GM18861 (cell line): ENCODE data around the gene RALY.

ENCODE experiments used
- ATAC-seq: cut with Tn5 transposase; IDR thresholded peaks from one replicate; pipeline ENCODE4 v1.9.1; 2021; ENCODE audit not compliant: unreplicated experiment

Gene RALY

DNA sequence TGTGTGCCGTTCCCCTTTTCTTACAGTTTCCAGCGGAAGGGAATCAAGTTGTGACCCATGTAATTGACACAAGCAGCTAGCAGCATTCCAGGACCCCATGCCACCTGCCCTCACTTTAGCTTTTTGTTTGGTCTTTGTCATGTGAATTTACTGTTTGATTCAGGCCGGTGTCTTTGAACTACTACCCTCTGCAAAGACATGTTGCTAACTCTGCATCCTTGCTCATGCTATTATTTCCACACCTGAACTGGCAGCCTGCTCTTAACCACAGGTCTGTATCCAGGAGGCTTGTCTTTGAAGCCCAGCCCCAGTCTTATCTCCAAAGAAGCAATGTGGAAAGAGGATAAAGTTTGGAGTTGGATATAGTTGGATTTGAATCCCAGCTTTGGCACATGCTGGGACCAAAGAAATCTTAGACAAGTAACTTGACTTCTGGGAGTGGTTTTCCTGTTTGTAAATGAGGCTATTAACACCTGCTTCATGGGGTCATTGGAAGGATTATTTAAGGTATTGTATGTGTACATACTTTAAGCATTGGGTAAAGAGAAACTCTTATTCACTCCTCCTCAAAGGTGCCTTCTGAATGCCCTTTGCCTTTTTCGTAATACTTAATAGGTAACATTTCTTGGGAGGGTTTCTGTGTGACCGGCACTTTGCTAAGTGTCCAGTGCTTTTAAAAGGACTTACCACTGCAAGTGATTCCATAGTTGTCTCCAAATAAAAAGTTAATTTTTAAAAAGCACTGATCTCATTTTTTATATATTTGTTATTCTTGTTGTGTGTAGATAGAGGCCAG lies 52.4 kb downstream of the RALY start:
- no peak for ATAC-seq

DNA sequence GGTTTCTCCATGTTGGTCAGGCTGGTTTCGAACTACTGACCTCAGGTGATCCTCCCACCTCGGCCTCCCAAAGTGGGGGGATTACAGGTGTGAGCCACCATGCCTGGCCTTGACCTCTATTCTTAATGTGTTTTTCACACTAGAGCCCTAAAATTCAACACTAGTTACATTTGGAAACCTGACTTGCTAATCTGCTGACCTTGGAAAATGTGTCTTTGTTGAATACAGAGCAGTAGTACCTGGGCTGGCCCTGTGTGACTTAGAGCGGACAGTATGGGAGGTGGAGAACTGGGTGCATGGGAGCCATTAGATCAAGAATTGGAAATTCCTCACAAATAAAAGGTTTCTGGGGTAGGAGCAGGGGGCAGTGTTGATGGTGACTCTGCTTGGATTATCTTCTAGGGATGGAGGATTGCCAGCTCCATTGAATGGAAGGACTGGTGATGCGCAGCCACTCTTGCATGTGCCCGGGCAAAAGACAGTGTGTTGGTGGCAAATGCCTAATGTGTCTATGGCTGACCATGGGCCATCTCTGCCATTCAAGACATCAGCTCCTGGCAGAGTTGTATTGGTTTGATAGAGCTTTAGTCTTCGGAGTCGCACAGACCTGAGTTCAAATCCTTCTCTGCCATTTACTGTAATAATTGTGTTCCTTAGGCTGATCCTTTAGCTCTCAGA lies 53.4 kb downstream of the RALY start:
- no peak for ATAC-seq

DNA sequence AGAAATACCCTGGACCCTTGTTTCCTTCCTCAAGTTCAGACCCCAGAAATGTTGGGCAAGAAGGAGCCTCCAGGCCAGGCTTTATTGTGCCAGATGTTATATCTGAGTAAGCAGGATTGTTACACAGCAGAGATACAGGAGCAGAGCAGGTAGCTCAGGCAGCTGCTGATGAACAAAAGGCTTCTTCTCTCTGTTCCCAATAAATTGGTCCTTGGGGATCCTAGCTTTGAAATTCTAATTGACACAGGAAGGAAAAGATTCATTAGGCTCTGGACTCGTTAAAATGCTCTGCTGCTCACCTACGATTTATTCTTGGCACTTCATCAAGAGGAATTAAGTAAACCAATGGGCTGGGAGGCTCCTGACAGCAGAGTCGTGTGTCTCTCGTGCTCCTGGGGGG lies 54.2 kb downstream of the RALY start:
- no peak for ATAC-seq

DNA sequence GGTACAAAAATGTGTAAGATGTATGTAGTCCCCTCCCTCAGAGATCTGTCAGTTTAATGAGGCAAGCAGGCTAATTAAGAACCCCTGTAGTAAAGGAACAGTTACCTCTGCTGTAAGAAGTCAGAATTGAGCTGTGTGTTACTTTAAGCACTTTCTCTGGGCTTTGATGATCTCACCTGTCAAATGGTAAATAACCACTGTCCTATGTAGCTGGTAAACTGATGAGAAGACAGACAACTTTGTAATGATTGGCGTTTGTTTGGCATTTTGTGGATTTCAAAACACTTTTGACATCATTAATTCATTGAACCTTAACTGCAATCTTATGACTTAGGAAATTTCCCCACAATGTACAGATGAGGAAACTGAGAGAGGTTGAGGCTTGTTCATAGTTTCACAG lies 55.7 kb downstream of the RALY start:
- ATAC-seq, result no peak

DNA sequence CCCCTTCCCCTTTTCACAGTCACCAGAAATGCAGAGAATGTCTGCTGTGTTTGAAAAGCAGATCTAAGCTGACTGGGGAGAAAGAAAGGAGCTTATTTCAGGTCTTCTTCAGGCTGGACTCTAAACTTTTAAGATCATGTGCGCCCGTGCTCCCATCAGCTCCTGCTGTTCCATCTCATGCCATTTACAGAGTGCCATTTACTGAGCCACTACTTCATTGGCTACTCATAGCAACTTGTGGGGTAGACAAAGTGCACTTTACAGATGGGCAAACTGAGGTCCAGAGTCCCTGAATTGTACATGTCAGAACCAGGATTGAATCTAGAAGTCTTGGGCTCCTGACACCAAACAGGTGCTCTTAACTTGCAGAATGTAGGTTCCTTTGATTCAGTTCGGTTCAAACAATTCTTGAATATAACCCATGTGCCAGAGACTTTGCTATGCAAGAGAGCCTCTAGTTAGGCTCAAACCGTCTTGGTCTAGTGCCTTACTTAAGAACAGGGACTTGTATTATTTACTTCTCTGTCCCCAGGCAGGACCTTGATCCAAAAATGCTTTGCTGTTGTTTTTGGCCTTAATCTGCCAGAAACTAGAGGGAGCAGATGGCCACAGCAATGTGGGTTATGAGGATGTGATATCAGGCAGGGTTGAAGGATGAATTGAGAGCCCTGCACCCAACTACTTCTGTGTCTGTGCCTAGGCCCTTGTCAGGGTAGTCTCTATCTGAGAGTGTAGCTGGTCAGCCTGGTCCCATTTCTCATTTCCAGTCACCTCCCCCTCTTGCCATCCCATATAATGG lies 56.4 kb downstream of the RALY start:
- ATAC-seq, result no peak

DNA sequence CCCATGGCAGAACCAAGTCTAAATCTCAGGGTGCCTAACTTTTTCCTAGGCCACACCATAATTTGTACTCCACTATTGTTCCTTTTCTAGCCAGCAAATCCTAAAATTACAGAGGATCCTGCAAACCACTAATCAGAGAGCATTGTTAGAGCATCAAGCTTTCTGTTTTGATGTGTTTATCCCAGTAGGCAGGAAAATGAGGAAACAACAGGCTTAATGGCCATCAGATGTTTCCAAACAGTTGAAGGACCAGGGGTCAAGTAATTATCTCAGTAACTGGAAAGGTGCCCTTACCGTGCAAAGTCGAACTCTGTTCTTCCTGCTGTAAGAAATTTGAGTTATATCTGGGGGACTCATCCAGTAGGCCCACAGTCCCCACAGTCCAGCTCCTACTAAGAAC lies 58.7 kb downstream of the RALY start:
- no peak for ATAC-seq

DNA sequence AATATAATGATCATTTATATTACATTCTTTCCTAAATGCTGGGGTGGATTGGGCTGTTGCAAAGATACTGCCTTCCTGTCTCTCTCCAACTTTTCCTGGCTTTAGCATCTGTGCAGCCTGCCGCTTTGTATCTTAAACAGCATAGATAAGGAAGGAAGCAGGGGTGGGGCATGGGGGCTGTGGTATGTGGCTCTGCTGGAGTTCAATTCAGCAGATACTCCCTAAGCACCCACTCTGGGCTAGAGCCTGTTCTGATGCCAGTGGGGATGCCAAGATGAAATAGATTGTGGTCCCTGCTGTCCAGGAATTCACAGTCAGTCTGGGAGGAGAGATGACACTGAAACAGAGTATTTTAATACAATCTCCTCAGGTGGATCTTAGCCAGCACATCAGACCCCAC lies 61.6 kb downstream of the RALY start:
- ATAC-seq, result no peak

DNA sequence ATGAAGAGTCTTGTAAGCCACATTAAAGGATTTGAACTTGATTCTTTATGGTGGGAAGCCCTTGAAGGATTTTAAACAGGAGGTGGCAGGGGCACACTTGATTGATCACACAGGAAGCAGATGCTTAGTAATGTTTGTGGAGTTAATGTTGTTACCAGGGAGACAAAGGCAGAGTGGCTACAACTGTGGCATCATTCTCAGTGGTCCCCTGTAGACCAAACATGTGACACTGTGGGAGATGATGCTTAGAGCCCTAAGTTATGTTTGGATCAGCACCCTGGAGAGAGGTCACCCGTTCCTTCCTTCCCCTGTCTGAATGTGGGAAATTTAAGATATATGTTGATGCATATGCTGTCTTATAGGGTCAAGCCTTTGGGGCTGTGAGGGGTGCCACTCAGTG lies 65.1 kb downstream of the RALY start:
- ATAC-seq, result no peak

DNA sequence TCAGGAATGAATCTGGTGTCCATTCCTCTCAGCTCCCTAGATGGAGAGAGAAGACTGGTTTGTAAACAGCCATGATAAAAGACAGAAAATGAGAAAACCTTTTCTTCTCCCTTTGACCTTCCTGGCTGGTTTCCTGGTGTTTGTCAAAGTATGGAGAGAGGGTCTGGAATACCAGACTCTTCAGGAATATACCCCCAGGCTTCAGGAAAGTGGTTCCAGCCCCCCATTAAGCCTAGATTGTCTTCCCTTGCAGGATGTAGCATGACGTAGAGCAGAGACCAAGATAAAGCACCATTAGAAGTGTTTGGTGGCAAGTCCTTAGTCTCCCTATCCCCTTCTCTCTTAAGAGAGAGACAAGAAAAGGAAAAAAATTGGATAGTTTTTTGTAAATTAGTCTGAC lies 67.3 kb downstream of the RALY start:
- ATAC-seq, result no peak

DNA sequence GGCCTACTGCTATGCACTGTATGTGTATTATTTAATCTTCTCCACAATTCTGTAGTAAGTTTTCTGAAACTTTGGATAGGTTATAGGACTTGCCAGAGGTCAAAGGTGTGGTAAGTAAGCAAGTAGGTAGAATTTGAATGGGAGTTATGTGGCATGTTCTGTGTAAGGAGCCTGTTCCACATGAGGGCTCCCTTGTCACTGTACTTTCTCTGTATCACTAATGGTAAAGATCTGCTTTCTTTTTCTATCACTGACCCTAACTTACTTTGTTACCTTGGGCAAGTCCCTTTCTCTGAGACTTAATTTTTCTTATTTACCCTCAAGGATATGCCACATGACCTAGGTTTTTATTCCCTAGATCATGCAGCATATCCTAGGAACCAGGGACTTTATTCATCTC lies 68.0 kb downstream of the RALY start:
- ATAC-seq, result no peak

DNA sequence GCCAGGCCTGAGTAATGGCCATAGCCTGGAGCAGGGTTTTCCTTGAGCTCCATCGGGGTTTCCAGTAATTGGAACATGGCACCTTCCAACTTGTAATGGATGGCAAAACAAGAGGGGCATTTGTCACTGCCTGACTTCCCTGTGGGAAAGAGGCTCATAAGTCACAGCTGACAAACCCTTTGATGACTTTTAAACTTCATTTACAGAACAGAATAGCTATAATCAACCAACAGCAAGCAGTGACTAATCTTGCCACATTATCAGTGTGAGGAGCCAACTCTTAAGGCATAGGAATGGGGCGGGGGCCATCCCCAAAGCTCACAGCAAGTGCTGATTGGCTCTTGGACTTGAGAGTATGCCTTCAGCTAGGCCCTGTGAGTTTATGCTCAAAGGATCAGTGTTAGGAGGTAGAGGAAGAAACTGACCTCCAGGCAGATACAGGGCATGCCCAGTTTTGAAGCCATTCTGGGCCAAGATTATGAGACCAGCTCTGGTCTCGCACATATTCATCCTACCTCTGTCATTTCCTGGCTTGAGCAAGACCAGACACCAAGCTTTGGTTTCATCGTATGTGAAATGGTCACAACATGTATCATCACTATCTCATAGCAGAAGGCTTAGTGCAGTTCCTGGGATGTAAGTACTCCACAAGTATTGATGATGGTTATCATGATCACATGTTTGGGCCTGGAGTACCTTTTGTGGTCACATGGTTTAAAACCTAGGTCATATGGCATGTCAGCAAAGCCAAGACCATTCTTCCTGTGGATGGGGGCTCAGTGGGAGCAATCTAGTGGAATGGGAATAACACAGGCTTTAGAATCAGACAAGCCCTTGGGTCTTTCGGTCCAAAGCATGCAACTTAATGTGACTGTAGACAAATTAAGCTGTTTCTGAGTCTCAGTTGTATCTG lies 69.1 kb downstream of the RALY start:
- ATAC-seq, result no peak

DNA sequence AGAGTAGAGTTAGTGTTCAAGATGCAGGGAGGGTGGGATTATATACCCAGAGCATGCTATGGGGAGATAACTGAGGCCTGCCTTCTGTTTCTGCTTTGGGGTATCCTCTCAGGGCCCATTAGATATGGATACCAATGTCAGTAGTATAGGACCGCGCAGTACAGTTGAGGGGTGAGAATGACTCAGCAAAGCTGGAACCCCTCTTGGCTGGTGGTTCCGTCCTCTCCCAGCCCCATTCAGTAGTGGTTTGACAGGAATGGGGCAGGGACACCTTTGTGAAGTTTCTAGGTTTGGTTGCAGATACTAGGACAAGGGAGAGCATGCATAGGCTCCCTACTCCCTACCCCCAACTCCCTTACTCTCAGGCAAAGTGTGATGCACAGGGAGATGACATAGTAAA lies 70.6 kb downstream of the RALY start:
- ATAC-seq, result no peak

DNA sequence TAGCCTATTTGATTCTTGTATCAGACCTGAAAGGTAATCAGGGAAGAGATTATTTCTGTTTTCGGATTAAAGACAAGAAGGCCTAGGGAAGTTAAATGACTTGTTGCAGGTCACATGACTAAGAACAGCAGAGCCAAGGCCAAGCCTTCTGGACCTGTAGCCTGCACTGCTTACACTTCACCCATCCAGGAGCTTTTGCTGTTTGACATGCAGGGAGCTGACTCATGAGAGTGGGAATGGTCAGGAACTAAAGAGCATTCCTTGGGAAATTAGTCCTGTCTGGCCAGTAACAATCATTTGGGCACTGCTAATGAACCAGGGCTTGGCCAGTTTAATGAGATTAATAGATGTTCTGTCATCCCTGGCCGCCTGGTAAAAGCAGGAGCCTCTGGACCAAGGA lies 71.5 kb downstream of the RALY start:
- ATAC-seq, result no peak

DNA sequence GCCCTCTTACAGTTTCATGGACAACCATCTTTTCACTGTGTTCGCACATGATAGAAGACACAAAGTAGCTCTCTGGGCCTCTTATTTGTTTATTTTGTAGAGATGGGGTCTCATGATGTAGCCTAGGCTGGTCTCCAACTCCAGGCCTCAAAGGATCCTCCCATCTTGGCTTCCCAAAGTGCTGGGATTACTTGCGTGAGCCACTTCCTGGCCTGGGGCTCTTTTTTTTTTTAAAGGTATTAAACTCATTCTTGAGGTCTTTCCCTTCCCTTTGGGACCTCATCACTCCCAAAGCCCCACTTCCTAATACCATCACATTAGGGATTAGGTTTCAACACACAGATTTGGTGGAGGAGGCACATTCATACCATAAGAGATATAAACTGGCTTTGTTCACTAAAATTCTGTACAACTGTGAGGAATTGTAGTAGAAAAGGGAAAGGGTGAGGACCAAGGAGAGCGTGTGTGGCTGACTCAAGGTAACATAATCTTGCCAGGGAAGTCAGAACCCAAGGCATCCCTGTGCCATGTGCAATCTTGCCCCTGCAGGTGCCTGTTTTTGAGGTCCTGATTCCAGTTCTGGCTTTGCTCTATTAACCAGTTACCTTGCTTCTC lies 72.9 kb downstream of the RALY start:
- ATAC-seq, result no peak

DNA sequence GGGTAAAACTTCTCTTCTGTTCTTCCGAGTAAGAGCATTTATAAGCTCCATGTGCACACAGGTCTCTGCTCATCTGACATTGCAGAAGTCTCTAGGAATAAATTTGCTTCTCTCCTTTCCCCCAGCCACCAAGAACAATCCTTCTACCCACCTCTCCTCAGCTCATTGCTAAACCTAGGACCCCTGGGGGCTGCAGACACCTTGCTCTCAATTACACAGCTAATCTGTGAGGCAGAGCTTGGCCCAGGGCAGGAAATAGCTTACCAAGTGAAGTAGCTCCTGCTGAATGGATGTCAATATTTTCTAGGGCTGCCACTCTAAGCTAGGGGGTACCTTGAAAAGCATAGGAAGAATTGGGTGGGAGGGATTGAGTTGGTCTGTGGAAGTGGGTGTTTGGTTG lies 74.3 kb downstream of the RALY start:
- no peak for ATAC-seq

DNA sequence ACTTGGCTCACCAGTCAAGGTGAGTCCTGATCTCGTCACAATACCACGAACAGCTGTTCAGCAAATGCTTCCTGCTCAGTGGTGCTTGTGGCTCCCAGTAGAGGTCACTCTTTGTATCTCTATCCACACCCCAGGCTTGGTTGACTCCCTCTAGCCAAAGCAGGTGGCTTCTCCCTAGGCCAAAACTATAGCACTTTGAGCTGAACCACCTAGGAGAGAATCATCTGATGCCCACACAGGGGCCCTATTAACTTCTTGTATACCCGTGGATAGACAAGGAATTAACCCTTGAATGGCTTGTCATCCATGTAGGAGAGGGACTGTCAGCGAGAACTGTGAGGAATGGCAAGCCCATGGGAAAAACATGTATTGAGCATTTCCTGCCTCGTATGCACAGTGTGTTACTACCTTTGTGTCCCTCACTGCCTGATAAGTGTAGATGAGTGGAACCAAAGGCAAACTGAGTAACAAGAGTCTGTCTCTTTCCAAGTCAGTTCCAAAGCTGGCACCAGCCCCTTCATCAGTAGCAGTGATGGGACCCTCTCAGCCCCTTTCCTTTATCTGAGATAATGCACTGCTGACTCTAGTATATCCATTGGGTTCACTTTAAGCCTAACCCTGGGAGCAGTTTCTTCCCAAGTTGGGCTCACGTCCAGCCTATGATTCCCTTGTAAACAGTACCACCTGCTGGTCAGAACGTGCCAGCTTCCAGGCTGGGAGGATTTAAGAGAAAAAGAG lies 75.8 kb downstream of the RALY start:
- ATAC-seq, result peak; percentile 71

DNA sequence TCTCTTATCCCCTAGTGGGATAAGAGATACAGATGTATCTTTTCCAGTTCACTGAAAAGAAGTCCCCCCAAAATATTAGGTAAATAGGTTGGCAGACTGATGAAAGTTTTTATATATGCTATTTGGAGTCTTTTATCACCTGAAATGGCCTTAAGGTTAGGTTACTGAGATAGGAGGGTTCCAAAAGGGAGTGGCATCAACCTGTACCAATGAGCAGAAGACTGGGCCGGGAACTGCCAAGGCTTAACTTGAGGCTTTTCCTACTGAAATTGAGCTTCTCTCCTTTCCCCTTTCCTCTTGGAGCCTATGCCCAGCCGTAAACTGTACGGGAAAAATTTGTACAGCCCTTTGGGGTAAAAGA lies 76.3 kb downstream of the RALY start:
- no peak for ATAC-seq

DNA sequence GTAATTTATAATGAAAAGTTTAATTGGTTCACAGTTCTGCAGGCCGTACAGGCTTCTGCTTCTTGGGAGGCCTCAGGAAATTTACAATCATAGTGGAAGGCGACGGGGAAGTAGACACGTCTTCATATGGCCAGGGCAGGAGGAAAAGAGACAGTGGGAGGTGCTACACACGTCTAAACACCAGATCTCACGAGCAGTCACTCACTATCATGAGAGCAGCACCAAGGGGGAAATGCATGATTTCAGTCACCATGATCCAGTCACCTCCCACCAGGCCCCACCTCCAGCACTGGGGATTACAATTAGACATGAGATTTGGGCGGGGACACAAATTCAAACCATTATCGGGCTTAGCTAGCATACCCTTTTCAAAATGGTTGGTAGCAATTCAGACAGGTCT lies 77.1 kb downstream of the RALY start:
- no peak for ATAC-seq

DNA sequence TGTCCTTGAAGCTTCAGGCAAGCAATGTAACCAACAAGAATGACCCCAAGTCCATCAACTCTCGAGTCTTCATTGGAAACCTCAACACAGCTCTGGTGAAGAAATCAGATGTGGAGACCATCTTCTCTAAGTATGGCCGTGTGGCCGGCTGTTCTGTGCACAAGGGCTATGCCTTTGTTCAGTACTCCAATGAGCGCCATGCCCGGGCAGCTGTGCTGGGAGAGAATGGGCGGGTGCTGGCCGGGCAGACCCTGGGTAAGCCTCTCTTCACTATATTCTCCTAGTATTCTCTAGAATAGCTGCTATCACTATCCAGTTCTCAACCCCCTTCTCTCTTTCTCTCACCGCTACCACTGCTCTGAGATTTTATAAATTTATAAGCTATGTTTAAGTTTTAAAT lies 78.4 kb downstream of the RALY start:
- no peak for ATAC-seq

DNA sequence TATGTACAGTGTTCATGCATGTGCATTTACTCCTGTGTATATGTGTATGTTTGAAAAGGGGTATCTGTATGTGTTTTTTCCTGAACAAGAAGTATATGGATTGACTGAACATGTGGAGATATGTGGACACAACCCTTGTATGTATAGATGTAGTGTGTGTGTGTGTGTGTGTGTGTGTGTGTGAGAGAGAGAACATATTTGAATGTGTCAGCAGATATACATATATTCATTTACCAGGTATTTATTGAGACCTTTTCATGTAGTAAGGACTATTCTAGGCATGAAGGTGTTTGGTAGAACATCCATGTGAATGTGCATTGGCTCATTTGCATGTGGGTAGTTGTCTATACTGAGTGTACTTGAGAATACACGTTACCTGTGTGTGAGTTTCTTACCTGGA lies 79.1 kb downstream of the RALY start:
- ATAC-seq, result no peak
